HS-5 (cell line): ENCODE data around the gene CEP192.
"Not testable (repeated sequence)": the region's sequence is repeated elsewhere in the genome, so short reads cannot be mapped to it uniquely, and the experiment has no call there.

Experiments used
- DNase-seq: peaks from one replicate; pipeline ENCODE4 v3.0.0-alpha.2; 2012; ENCODE audit warnings: low read depth

CEP192 gene

DNA sequence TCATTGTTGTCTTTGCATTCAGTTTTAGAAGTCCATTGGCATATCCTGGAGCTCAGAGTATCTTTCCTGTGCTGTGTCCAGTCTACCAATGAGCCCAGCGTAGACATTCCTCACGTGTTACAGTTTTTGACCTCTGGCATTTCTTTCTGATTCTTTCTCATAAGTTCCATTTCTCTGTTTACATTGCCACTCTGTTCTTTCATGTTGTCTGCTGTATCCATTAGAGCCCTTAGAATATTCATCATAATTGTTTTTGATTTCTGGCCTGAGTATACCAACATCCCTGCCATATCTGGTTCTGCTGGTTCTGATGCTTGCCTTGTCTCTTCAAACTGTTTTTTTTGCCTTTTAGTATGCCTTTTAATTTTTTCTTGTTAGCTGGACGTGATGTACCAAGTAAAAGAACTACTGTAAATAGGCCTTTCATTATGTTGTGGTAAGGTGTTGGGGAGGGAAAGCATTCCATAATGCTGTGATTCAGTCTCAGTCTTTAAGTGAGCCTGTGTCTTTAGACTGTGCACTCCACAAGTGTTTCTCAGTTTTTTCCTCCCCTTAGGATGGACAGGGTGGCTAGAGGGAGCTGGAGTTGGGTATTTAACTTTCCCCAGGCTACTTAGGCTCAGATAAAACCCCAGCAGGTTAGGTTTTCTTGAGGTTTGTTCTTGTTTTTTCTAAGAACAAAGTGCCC is 35.6 kb downstream of the CEP192 start:
- no peak for DNase-seq

DNA sequence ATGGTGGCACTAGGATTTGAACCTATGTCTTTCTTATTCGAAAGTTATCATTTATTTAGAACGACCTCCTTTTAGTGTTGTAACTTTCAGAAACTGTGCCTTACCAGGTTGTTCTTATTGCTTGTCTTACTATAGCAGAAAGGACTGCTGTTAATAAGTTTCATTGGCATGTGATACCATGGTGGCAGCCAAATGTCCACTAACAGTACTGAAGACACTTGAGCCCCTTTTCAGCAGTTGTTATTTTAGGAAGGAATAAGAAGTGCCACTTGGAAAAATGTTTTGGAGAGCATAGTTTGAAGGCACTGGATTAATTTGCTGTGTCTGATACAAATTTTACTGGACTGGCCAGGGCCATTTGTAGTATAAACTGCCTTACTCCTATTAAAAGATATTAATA is 37.7 kb downstream of the CEP192 start:
- DNase-seq: no peak

DNA sequence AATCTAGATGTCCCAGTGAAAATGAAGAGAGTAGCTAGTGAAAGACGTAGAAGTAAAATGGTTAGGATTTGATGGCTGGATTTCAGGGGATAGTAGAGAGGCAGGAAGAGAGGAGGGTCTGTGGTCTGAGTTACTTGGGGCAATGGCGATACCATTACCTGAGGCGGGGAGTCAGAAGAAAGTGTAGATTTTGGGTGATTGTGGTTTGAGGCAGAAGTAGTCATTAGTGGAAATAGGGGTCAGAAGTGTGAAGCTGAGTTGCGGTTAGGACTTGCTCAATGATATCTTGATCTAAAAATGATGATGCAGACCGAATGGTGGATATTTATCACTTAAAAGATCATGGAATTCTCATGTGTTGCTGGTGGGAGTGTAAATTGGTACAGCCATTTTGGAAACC is 41.0 kb downstream of the CEP192 start:
- no peak for DNase-seq

DNA sequence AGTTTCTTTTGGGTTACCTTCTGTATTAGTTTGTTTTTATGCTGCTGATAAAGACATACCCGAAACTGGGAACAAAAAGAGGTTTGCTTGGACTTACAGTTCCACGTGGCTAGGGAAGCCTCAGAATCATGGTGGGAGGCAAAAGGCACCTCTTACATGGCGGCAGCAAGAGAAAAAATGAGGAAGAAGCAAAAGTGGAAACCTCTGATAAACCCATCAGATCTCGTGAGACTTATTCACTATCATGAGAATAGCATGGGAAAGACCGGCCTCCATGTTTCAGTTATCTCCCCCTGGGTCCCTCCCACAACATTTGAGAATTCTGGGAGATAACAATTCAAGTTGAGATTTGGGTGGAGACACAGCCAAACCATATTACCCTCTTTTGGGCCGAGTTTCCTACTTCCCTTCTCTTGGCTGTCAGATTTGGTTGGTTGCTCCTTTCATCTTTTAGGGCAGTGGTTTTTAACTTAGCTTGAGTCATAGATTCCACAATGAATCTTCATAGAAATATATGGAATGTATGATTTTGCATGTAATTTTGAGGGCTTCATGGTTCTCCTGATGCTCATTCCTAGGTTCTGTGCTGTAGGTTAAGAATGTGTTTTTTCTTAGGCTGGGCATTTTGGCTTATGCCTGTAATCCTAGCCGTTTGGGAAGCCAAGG is 44.2 kb downstream of the CEP192 start:
- DNase-seq: no peak

DNA sequence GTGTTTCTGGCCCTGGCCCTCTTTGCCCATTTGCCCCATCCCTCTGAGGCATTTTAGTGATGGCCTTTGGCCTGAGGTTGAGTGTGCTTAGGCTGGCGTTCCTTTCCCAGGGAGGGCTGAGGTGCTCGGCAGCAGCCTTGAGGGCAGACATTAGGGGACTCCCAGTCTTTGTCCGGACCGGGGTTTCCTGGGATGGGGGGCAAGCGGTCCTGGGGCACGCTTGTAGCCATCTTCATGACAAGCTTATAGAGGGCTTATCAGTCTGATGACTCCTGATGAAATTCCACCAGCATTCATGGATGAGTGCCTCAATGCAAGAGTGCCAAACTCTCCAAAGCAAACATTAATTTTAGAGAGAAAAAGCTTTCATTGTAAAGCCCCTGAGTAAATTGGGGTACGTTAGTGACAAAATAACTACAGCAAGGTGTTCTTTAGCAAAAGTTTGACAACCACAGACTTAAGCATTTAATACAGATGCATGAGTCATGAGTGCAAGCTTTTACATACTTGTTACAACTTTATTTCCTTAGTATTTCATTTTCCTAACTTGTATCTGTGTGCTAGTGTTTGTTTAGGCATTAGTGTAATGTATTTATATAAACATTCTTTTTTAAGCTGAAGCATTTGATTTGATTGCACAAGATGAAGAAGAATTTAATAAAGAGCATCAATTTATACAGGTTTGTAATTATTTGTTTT is 45.6 kb downstream of the CEP192 start:
- DNase-seq: no peak

DNA sequence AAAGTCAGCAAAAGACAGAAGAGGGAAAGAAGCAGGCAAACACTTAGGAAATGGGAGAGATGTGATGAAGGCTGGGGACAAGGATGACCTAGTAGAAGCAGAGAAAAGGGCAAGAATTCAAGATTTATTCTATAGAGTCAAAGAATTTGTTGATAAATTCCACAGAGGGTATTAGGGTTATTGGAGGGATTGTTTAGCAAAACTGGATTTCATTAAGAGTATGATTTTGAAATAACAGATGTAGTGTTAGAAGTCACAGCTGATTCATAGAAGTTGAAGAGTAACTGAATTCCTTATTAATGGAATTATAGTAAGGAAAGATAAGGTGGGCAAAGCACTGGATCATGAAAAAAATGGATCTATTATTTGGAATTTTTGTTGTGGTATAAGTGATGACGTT is 48.6 kb downstream of the CEP192 start:
- no peak for DNase-seq

DNA sequence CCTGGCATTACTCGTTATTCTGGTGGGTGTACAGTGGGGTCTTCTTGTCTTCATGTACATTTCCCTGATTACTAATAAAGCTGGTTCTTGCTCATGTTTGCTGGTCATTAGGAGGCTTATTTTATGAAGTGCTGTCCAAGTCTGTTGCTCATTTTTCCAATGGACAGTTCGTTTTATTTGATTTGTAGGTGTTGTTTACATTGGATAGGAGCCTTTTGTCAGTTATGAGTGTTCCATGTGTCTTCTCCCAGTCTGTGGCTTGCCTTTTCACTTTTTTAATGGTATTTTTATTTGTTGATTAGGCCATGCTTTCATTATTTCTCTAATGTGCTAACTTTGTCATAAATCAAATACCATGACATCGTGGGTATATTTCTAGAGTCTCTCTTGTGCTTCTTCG is 51.9 kb downstream of the CEP192 start:
- DNase-seq: no peak

DNA sequence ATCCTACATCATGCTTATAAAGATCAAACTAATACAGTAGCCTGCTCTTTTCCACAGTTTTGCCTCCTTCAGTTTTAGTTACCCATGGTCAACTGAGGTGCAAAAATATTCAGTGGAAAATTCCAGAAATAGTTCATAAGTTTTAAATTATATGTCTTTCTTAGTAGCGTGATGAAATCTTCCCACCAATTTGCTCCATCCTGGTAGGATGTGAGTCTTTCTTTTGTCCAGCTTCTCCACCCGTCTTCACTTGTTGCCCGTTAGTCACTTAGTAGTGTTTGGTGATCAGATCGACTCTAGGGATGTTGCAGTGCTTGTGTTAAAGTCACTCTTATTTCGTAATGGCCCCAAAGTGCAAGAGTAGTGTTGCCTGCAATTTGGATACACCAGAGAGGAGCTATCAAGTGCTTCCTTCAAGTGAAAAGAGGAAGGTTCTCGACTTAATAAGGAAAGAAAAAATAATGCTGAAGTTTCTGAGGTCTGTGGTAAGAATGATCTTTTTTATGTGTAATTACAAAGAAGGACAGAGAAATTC is 57.0 kb downstream of the CEP192 start:
- DNase-seq: no peak

DNA sequence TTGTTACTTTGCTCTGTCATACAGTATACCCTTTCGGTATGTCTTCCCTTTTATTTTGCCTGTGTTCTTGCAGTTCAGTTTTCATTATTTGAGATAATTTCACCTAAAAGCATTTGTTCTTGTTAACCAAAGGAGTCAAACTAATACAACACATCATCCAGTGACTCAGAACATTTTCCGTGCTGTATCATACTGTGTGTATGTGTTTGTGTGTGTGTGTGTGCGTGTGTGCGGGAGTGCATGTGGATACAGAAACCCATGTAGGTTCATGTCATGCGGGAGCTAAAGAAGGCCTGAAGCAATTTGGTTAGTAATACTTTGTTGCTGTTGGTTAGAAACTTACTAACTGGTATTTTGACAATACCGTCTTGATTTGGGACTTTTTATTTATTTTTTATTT is 60.0 kb downstream of the CEP192 start:
- no peak for DNase-seq

DNA sequence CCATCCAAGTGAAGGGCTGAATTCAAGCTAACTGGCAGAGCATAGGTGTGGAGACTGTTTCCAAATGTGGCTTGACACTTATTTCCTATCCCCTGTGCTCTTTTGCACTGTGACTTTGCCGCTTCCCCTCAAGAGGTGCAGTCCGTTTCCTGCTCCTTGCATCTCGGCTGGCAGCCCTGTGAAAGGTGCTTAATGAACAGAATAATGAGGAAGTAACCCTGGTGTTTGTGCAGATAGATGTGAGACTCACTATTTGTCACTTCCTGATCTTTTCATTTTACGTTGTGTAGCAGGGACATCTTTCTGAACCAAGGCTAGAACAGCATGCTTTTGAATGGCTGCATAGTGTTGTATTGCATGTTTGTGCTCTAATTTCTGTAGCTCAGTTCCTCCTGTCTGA is 60.8 kb downstream of the CEP192 start:
- no peak for DNase-seq

DNA sequence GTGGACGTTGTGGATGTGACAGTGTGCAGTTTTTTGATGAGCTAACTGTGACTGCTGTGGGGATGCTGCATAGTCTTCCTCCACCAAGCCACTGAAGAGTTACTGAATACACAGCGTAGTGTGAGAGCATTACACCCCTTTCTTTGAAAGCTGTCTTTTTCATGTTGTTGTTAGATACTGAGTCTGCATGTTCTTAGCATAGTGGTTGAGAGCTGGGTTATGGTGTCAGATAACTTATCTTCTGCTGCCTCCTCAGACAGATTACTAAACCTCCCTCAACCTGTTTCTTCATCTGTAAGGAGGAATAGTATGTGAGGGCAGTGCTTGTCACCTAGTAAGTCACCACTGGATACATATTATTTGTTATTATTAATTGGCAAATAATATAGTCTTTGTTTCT is 63.2 kb downstream of the CEP192 start:
- DNase-seq: no peak

DNA sequence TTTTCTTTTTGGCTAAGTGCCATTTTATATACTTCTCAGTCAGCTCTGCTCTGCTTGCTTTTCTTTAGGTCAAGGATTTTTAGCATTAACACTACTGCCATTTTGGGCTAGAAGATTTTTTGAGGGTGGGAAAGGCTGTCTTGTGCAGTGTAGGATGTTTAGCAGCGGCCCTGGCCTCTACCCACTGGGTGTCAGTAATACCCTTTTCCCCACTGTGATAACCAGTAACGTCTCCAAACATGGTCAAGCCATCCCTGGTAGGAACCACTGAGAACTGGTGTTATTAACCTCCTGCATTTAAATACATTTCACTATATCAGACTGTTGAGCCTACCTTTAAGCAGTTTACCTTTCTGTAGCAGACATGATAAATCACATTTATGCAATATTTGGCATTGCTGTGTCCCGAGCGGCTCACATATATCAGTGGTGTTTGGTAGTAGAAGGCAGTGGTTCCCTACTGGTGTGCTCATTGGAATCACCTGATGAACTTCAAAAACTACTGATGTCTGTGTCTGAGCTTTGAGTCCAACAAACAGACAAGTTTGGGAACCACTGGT is 70.5 kb downstream of the CEP192 start:
- no peak for DNase-seq

DNA sequence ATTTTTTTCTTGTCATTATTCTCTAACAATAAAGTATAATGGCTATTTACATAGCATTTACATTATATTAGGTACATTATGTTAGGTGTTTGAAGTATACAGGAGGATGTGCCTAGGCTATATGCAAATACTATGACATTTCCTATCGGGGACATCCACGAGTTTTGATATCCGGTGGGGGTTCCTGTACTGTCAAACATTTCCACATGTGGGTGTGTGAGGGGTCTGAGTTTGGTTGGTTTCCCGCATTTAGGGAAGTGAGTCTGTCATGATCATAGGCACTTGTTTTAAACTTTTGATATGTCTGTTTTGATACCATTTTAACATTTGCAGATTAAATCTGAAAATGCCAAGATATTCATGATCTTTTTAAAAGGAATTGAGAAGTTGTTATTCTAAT is 76.0 kb downstream of the CEP192 start:
- DNase-seq: no peak

DNA sequence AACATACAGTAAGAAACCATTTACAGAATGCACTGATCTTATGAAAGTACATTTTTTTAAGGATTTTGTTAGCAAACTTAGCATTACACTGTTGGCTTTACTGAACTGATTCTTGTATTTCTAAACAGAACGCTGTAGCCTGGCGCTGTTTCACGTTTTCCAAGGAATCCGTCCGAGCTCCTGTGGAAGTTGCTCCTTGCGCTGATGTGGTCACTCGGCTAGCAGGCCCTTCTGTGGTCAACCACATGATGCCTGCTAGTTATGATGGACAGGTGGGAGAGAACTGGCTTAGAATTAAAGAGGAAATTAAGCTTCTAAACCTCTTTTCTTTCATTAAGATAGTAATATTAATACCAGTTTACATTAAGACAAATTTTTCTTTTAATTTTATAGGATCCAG is 76.8 kb downstream of the CEP192 start:
- DNase-seq: no peak

DNA sequence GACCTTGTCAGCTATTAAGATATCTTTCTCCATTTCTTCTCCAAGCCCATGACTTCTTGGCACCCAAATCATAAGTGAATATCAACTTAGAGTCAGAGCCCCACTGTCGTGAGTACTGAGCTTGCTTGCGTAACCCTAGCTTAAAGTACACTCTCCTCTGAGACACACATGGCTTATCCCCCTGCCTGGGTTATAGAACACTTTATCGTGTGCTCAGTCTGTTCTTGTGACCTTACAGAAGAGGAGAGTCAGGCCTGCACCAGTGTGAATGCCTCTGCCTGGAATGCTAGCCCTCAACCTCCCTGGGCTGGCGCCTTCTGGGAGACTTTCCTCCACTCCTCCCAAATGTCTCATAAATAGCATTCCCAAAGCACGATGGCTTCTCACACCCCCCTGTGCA is 79.3 kb downstream of the CEP192 start:
- no peak for DNase-seq

DNA sequence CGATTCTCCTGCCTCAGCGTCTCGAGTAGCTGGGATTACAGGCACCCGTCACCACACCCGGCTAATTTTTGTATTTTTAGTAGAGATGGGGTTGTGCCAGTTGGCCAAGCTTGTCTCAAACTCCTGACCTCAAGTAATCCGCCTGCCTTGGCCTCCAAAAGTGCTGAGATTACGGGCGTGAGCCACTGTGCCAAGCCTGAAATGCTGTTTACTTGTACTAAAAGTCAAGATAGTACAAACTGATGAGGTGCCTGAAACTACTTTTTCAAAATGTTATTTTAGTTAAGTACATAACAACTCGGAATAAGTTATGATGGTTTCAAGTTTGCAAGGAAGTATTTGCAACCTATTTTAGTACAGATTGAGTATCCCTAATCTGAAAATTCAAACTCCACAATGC is 85.7 kb downstream of the CEP192 start:
- DNase-seq: no peak

DNA sequence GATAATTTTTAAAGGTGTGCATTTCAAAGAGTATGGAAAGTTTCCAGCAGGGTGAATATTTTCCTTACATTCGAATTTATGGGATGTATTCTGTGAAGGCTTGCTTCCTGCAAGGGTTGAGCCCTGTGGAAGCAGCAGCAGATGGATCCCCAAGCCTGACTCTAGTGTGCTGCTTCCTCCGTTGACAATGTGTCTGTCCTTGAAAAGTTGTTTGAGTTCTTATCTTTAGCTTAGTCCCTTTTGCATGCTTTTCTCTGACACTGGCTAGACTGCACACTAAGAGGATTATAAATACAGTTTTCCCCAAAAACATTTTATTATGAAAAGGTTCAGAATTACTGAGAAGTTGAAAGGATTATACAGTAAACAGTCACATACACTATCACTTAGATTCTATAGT is 86.3 kb downstream of the CEP192 start:
- DNase-seq: no peak

DNA sequence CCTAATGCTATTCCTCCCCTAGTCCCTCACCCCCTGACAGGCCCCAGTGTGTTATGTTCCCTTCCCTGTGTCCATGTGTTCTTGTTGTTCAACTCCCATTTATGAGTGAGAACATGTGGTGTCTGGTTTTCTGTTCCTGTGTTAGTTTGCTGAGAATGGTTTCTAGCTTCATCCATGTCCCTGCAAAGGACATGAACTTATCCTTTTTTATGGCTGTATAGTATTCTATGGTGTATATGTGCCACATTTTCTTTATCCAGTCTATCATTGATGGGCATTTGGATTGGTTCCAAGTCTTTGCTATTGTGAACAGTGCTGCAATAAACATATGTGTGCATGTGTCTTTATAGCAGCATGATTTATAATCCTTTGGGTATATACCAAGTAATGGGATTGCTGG is 86.9 kb downstream of the CEP192 start:
- not testable (repeated sequence) for DNase-seq

DNA sequence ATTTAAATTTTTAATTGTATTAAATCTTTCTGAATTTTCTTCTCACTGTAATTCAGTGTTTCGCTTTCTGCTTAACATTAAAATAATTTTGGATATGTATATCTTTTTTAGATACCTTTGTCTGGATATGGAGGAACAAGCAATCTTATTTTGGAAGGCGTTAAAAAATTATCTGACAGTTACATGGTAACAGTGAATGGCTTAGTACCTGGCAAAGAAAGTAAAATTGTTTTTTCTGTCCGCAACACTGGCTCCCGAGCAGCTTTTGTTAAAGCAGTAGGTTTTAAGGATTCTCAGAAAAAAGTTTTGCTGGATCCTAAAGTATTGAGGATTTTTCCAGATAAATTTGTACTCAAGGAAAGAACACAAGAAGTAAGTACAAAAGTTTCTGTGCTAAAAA is 95.7 kb downstream of the CEP192 start:
- no peak for DNase-seq

DNA sequence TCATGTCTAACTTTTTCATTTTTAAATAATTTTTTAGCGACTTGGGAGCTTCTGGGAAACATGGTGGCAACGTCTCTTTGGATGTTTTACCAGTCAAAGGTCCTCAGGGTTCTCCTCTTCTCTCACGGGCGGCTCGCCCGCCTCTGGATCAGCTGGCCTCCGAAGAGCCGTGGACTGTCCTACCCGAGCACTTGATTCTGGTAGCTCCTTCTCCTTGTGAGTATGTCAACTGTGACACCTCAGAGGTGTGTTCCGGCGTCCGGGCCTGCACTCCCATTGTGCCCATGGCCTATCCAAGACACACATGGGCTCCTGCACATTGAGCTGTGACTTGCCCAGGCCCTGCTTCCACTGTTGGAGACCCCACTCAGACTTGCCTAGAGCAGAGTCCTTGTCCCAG is 104.3 kb downstream of the CEP192 start:
- DNase-seq: no peak

DNA sequence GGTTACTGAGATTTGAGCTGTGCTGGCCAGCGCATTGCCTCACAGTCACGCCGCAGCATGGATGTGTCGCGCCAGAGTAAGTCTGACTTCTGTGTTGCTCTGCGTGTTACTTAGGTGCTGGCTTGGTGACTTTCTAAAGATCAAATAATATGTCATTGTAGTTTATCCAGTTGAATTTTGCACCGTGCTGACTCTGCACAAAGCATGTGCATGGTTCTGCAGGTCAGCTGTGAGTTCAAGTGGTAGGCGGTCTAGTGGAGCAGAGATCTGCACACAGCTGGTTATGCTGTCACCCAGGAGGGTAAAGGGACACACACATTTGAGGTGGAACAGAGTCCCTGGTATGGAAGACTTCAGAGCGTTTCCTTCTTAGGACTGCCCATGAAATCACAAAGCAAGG is 105.1 kb downstream of the CEP192 start:
- no peak for DNase-seq

DNA sequence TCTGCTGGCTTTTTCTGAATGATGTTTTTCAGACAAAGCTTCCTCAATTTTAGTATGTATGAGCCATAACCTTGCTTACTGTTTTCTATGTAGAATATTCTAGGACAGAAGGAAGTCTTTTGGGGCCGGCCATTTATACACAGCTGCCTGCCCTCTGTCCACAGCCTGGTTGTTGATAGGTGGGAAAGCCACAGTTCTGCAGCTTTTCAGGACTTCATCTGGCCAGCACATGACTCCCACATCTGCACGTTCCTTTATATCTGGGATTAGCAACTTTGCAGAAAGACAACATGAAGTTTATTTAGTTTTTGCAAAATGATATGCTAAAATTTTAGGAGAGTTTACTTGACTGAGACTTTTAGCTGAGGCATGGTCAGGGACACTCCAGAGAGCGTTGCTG is 105.6 kb downstream of the CEP192 start:
- DNase-seq: no peak

DNA sequence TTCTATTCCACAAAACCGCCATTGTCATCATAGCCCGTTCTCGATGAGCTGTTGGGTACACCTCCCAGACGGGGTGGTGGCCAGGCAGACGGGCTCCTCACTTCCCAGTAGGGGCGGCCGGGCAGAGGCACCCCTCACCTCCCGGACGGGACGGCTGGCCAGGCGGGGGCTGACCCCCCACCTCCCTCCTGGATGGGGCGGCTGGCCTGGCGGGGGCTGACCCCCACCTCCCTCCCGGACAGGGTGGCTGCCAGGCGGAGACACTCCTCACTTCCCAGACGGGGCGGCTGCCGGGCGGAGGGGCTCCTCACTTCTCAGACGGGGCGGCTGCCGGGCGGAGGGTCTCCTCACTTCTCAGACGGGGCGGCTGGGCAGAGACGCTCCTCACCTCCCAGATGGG is 106.9 kb downstream of the CEP192 start:
- DNase-seq: not testable (repeated sequence)
